ENCODE measurements around the gene RTN4.

GRCh38 chr2:55087936-55088335, 37.7 kb upstream of the RTN4 start:
- TF ChIP-seq POLR2AphosphoS5 (IDR thresholded peaks at IDR 0.05; ENCODE audit: low read depth, low read length) (no peak), REST (IDR thresholded peaks at IDR 0.05; ENCODE audit: insufficient read depth in 1 of 2, low read depth in 2 of 2, low read length in 1 of 2) (no peak), CTCF (IDR thresholded peaks at IDR 0.05) (no peak)

Measured in Panc1 (cell line).